ENCODE measurements around the gene FAM240A.

FAM240A gene

GRCh38 chr3:46593979-46594378 lies 18.3 kb upstream of the FAM240A start (continued):
- TF ChIP-seq PATZ1 (CRISPR knock-in tag; IDR thresholded peaks at IDR 0.05; ENCODE audit: borderline replicate concordance) (no peak), TOX (CRISPR knock-in tag; IDR thresholded peaks at IDR 0.05; ENCODE audit: borderline replicate concordance) (no peak), ZFP30 (CRISPR knock-in tag; IDR thresholded peaks at IDR 0.05) (no peak), POU6F1 (CRISPR knock-in tag; IDR thresholded peaks at IDR 0.05; ENCODE audit: borderline replicate concordance, low read depth) (no peak)

DNA sequence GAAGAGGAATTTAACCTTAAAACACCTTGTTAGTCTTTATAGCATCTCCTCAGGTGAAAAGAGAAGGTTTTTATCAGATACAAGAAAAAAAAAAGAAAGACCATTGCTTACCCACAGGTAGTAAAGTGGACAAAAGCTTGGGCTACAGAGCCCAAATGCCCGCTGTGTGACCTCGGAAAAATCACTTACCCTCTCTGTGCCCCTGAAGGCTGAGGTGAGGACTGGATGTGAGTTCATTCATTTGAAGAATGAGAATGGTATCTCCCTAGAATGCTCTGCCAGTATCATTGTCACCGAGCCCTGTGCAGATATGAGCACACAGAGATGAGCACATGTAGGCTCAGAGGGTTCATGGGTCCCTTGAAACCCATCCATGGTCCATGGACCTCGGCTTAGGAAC lies 17.6 kb upstream of the FAM240A start:
- TF ChIP-seq ZC3H10 (CRISPR knock-in tag; IDR thresholded peaks at IDR 0.05), result no peak
- ATAC-seq, result no peak

DNA sequence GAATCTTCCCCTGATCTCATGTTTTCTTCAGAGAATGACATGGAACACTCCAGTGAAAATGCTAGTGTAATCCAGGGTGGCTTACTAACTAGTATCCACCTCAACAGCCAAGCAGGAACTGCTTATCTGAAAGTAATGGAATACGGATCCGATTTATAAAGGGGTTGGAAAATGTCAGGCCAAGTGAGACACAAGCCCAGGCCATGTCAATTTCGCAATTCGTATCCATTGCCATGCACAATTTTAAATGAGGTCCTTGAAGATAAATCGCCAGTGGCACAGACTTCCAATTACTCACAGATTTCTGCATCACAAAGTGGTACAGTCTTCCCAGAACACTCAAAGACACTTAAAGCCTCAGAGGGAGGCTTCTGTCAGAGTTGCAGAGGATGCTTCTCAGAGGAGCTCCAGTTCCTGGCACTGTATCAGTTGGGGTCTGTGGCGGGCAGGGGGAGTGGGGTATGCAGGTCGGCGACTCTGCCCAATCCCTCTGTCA lies 16.5 kb upstream of the FAM240A start:
- TF ChIP-seq ZNF565 (CRISPR knock-in tag; conservative IDR thresholded peaks at IDR 0.05; ENCODE audit: low read depth) (no peak), ISL1 (CRISPR knock-in tag; IDR thresholded peaks at IDR 0.05) (no peak), ZNF70 (CRISPR knock-in tag; IDR thresholded peaks at IDR 0.05) (no peak), POU6F1 (CRISPR knock-in tag; IDR thresholded peaks at IDR 0.05; ENCODE audit: borderline replicate concordance, low read depth) (no peak), ZNF8 (CRISPR knock-in tag; IDR thresholded peaks at IDR 0.05) (no peak), PPARA (CRISPR knock-in tag; IDR thresholded peaks at IDR 0.05; ENCODE audit: borderline replicate concordance) (no peak)
- no peak for ATAC-seq

DNA sequence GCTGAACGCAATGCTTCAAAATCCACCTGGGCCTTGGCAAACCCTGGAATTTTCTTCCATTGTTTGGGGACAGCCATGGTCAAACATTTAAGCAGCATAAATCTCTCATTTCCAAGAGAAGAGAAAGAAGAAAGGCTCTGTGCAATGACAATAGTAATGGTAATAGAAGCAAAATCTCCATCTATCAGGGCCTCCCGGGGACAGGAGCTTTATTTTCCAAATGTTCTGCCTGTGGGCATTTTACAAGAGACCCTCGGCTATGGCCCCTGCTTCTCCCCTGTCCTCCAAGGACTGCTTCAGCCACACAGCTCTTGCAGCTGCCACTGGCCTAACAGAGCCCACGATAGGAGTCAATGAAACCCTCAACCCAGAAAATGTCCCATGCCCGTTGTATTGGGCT lies 12.7 kb upstream of the FAM240A start:
- no peak for ATAC-seq
- TF ChIP-seq ESRRG (CRISPR knock-in tag; IDR thresholded peaks at IDR 0.05) (no peak), CSDC2 (CRISPR knock-in tag; IDR thresholded peaks at IDR 0.05) (no peak), ZFP30 (CRISPR knock-in tag; IDR thresholded peaks at IDR 0.05) (no peak), GLIS3 (CRISPR knock-in tag; IDR thresholded peaks at IDR 0.05) (no peak), SNAI2 (CRISPR knock-in tag; IDR thresholded peaks at IDR 0.05) (no peak), ZNF565 (CRISPR knock-in tag; conservative IDR thresholded peaks at IDR 0.05; ENCODE audit: low read depth) (no peak), OSR1 (CRISPR knock-in tag; IDR thresholded peaks at IDR 0.05) (no peak), TCF4 (CRISPR knock-in tag; IDR thresholded peaks at IDR 0.05; ENCODE audit: borderline replicate concordance) (no peak), ZC3H10 (CRISPR knock-in tag; IDR thresholded peaks at IDR 0.05) (no peak), ARNTL (CRISPR knock-in tag; IDR thresholded peaks at IDR 0.05; ENCODE audit: borderline replicate concordance, low read depth) (no peak), POU6F1 (CRISPR knock-in tag; IDR thresholded peaks at IDR 0.05; ENCODE audit: borderline replicate concordance, low read depth) (no peak), BACH2 (CRISPR knock-in tag; IDR thresholded peaks at IDR 0.05; ENCODE audit: borderline replicate concordance) (no peak), ISL1 (CRISPR knock-in tag; IDR thresholded peaks at IDR 0.05) (no peak), ZNF70 (CRISPR knock-in tag; IDR thresholded peaks at IDR 0.05) (no peak), CREB5 (CRISPR knock-in tag; IDR thresholded peaks at IDR 0.05; ENCODE audit: low read depth) (no peak), PATZ1 (CRISPR knock-in tag; IDR thresholded peaks at IDR 0.05; ENCODE audit: borderline replicate concordance) (no peak), RARB (CRISPR knock-in tag; IDR thresholded peaks at IDR 0.05) (no peak)
- TF ChIP-seq, protein P1, sequence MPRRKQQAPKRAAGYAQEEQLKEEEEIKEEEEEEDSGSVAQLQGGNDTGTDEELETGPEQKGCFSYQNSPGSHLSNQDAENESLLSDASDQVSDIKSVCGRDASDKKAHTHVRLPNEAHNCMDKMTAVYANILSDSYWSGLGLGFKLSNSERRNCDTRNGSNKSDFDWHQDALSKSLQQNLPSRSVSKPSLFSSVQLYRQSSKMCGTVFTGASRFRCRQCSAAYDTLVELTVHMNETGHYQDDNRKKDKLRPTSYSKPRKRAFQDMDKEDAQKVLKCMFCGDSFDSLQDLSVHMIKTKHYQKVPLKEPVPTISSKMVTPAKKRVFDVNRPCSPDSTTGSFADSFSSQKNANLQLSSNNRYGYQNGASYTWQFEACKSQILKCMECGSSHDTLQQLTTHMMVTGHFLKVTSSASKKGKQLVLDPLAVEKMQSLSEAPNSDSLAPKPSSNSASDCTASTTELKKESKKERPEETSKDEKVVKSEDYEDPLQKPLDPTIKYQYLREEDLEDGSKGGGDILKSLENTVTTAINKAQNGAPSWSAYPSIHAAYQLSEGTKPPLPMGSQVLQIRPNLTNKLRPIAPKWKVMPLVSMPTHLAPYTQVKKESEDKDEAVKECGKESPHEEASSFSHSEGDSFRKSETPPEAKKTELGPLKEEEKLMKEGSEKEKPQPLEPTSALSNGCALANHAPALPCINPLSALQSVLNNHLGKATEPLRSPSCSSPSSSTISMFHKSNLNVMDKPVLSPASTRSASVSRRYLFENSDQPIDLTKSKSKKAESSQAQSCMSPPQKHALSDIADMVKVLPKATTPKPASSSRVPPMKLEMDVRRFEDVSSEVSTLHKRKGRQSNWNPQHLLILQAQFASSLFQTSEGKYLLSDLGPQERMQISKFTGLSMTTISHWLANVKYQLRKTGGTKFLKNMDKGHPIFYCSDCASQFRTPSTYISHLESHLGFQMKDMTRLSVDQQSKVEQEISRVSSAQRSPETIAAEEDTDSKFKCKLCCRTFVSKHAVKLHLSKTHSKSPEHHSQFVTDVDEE (CRISPR knock-in tag; IDR thresholded peaks at IDR 0.05), result no peak
